GM12864 (cell line): ENCODE measurements around the gene MTMR2.
A peak's percentile ranks its signal among the peaks of the same experiment; 100 is the strongest.

Experiments
- DNase-seq: peaks from one replicate; pipeline ENCODE4 v3.0.0-alpha.2; 2011; ENCODE audit warnings: low read depth
- H3K4me3 ChIP-seq: 2 replicates; pipeline ENCODE4 v1.5.1; 2011; ENCODE audit warnings: mild to moderate bottlenecking, low read depth, low read length, control low read depth
- CTCF ChIP-seq: IDR thresholded peaks from 2 replicates; pipeline ENCODE4 v1.5.1; 2011; ENCODE audit warnings: low read depth, mild to moderate bottlenecking, moderate library complexity, low read length, control low read depth, inconsistent platforms; ENCODE audit errors: missing control alignments

Gene MTMR2

DNA sequence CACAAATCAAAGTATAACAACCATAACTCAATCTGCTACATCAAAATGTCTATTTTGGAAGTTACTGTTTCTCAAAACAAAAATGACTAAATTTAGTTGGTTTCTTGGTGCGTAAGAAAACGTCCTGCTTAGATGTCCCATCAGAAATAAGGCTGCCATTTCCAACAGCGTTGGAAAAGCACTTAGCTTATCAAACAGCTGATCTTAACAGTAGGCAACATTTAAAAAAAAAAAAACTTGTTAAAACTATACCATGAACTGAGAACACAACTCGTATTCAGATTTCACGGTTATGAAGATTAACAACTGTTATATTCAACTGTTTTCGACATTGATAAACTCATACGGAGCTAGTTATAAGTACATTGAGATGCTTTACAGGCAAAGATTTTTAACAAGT, 131.2 kb downstream of the MTMR2 start:
- DNase-seq, result no peak
- no peak for TF ChIP-seq CTCF
- H3K4me3 ChIP-seq, result no peak overlapping the region

- no peak for DNase-seq
- TF ChIP-seq CTCF, result no peak
- peak overlapping the region; percentile 89 for H3K4me3 ChIP-seq
Measured at GRCh38 chr11:95792200-95792599, 131.7 kb downstream of the MTMR2 start.

DNA sequence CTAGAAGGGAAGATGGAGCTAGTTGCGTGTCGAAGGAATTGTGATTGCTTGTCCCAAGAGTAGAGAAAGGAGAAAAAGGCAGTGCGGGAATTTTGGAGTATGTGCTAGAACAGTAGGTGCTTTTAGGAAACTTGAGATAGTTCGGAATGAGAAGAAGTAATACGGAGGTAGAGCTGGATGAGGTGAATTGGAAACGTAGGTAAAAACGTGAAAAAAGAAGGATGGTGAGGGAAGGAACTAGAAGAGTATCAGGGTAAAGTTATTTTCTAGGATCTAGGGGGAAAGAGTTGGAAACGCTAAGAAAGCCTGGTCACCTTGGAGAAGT, 132.2 kb downstream of the MTMR2 start:
- TF ChIP-seq CTCF, result no peak
- DNase-seq, result no peak
- peak overlapping the region; percentile 89 for H3K4me3 ChIP-seq

DNA sequence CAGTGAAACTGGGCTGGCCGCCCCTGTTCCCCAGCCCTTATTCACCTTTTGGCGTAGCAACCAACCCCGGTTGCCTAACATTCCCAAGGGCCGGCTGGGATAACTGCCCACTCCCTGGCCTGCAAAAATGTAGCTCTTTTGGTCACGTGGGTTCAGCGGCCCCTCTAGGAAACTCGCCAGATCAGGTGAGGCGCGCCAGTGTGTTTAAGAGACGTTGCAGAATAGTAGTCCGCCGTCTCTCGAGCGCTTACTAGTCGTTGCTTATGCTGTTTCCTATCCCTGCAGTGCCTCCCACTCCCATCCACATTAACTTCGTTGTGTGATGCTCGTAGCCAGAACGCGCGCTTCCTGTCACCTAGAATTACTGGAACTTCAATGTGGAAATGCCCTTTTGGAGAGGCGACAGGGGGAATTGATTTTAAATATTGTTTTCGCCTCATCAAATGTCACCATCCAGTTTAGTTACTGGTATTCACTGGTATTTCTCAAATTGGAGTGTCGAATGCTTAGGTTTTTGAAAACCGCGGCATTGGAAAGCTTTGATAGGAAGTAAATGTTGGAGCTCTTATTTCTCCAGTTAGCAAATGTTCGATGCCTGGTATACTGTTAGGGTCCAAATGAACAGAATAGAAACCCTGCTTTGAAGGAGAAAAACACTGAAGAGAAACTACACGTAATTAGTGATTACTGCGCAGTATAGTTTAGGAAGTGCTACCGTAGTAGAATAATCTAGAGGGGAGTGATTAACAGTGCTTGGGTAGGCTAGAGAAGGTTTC, 132.8 kb downstream of the MTMR2 start:
- DNase-seq, result peak; percentile 59
- peak overlapping the region; percentile 89 for H3K4me3 ChIP-seq
- TF ChIP-seq CTCF, result no peak

DNA sequence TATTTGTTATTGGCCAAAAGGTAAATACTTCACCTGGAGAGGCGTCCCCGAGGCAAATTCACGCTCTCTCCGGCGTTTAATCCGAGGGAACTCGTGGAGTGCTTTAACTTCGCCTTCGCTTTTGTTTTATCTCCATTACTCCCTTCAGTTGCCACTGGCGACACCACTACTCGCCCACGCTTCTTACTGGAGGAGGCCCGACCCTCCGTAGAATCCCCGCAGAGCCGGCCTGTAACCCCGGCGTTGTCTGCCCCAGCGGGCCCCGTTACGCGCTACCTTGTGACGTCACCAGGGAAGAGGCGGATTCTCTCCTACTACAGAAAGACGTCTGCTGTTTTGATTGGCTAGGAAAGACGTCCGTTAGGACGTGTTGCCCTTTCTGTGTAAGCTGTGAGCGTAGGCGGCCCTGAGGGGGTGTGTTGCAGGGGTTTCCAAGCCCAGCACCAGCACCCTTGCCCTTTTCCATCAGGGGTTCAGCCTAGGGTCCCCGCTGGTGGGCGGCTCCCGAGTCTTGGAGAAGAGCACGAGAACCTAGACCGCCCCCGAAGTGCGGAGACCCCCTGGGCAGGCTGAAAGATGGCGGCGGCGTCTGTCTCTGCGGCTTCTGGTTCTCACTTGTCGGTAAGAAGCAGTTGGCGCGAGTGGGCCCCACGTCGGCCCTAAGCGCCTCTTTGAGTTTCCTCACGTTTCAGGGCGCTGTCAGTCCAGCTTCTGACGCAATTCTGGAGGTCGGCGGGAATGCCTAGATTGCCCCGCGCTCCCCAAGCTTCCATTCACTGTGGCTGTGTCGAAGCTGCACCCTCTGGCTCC, 133.6 kb downstream of the MTMR2 start, which contains the start of gene CEP57:
CEP57 (plus strand) TSS at position 376 of the 810 bp plus-strand sequence; CDS start at position 577, 201 bp downstream.
- no peak for TF ChIP-seq CTCF
- peak; percentile 96 for DNase-seq
- H3K4me3 ChIP-seq, result peak within 1 kb of the TSS; percentile 89

GRCh38 chr11:95789506-95790122, 134.3 kb downstream of the MTMR2 start, which contains the start of gene FAM76B:
TSS of gene FAM76B (minus strand) at chr11:95789782. CDS start at chr11:95789478, 304 bp downstream.
- peak within 1 kb of the TSS; percentile 89 for H3K4me3 ChIP-seq
- peak; percentile 99 for DNase-seq
- no peak for TF ChIP-seq CTCF
